Measurements from ENCODE around the gene KIF2C.

DNA sequence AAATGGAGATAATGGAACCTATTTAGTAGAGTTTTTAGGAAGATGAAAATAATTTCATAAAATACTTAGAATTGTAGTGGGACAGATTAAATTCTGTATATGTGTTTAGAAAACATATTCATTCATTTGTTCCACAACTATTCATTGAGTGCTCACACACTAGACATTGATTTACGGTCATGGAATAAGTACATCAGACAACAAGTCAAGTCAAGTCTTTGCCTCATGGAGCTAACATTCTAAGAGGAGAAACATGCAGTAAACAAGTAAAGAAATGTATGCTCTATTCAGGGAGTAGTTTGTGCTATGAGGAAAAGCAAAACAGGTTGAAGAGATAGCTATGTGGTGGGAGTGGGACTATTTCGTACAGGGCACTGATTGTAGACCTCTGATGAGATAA, 77.7 kb downstream of the KIF2C start:
- TF ChIP-seq EZH2 (IDR thresholded peaks at IDR 0.05; ENCODE audit: borderline replicate concordance) (no peak), CTCF (IDR thresholded peaks at IDR 0.05; ENCODE audit: poor library complexity) (no peak)

All from hepatocyte (in vitro differentiated cells).